Activated CD8-positive, alpha-beta T cell treated with anti-CD3 and anti-CD28 coated beads for 36 hours (primary cell): ENCODE measurements around the gene CYP27C1. TPM values are rescaled to one million over a fixed set of nuclear protein-coding genes. Genes with fewer than 3 reads are reported as not detected.

ENCODE experiments used
- ATAC-seq: fragments of 200-7000 bp; cut with Tn5 transposase; one replicate; pipeline ENCODE4 v1.10.0; 2021; ENCODE audit warnings: mild to moderate bottlenecking, moderate library complexity
- CTCF ChIA-PET: fragments of 350-600 bp; sonication (Branson Sonifier 250); formaldehyde crosslinking; loops from one replicate; lab custom pipeline; 2021; ENCODE audit warnings: antibody characterized with exemption; lab: Charles Lee
- POLR2A ChIA-PET: fragments of 350-600 bp; sonication (Branson Sonifier 250); formaldehyde crosslinking; loops from one replicate; lab custom pipeline; 2021; ENCODE audit warnings: antibody characterized with exemption; lab: Charles Lee
- DNase-seq: peaks from one replicate; pipeline ENCODE4 v3.0.0-alpha.2; 2020
- H3K27ac Mint-ChIP-seq: one replicate; pipeline ENCODE4 v1.8.0; 2021; ENCODE audit warnings: mild to moderate bottlenecking, mixed read lengths
- H3K27me3 Mint-ChIP-seq: one replicate; pipeline ENCODE4 v1.8.0; 2021; ENCODE audit warnings: mixed read lengths
- H3K36me3 Mint-ChIP-seq: one replicate; pipeline ENCODE4 v1.8.0; 2021; ENCODE audit warnings: low read depth, mixed read lengths
- H3K4me1 Mint-ChIP-seq: one replicate; pipeline ENCODE4 v1.8.0; 2021; ENCODE audit warnings: low read depth, mixed read lengths
- H3K4me3 Mint-ChIP-seq: one replicate; pipeline ENCODE4 v1.8.0; 2021; ENCODE audit warnings: mild to moderate bottlenecking, moderate library complexity, mixed read lengths
- H3K9me3 Mint-ChIP-seq: one replicate; pipeline ENCODE4 v1.8.0; 2021; ENCODE audit warnings: mixed read lengths
- CTCF ChIP-seq: fragments of 200-600 bp; IDR thresholded peaks from one replicate; pipeline ENCODE4 v1.8.0; 2022; ENCODE audit warnings: antibody characterized with exemption, mild to moderate bottlenecking
- intact Hi-C: fragments of 100-400 bp; cut with micrococcal nuclease; formaldehyde crosslinking; loops from one replicate; pipeline ENCODE4 v1.10.0; 2022
- total RNA-seq, 2 experiments: library from RNA; stranded (reverse); gene quantifications; one replicate each; pipeline ENCODE4 v1.2.3, GENCODE V29; 2021

Gene CYP27C1
- total RNA-seq, 2 experiments from 2014 or later, result not detected

GRCh38 chr2:127174640-127175039, 45.5 kb downstream of the CYP27C1 start:
- Mint-ChIP-seq H3K27ac (no peak overlapping the region), H3K27me3 (no peaks in the 10 kb centered on the region), H3K4me3 (no peak overlapping the region), H3K9me3 (no peaks in the 10 kb centered on the region), H3K36me3 (no peaks in the 10 kb centered on the region), H3K4me1 (no peaks in the 10 kb centered on the region)
- no peak for DNase-seq
- CTCF ChIA-PET, result interaction anchor here (0.7 to 1.0 kb wide), 3 partner anchors 14 to 120 kb away, joined by 3 read pairs; no protein-coding TSS in a partner anchor
- POLR2A ChIA-PET, result no interaction called here
- intact Hi-C loops, result no loop called here
- no peak for TF ChIP-seq CTCF
- no peak for ATAC-seq

- intact Hi-C loops, result no loop called here
- no peaks in the 10 kb centered on the region for H3K9me3 Mint-ChIP-seq
- ChIA-PET POLR2A (no interaction called here), CTCF (interaction anchor here (0.7 to 1.1 kb wide), 7 partner anchors 13 to 173 kb away, joined by 3 read pairs; no protein-coding TSS in a partner anchor)
- peak; percentile 32 for TF ChIP-seq CTCF
- no peak overlapping the region for H3K4me3 Mint-ChIP-seq
- peak; percentile 22 for DNase-seq
- no peak overlapping the region for H3K27ac Mint-ChIP-seq
- no peaks in the 10 kb centered on the region for H3K4me1 Mint-ChIP-seq
- ATAC-seq, result peak; percentile 51
- no peaks in the 10 kb centered on the region for H3K36me3 Mint-ChIP-seq
- H3K27me3 Mint-ChIP-seq, result no peaks in the 10 kb centered on the region
These were observed 46.0 kb downstream of the CYP27C1 start for GRCh38 chr2:127174136-127174535.

GRCh38 chr2:127173057-127173456, 47.0 kb downstream of the CYP27C1 start:
- ChIA-PET CTCF (interaction anchor here (0.9 to 1.1 kb wide), 3 partner anchors 94 to 172 kb away, joined by 3 read pairs; no protein-coding TSS in a partner anchor), POLR2A (interaction anchor here (1.0 kb wide), 1 partner anchor 10 kb away, joined by 3 read pairs; no protein-coding TSS in a partner anchor)
- Mint-ChIP-seq H3K27me3 (no peaks in the 10 kb centered on the region), H3K36me3 (no peaks in the 10 kb centered on the region), H3K9me3 (no peaks in the 10 kb centered on the region), H3K4me3 (no peak overlapping the region), H3K4me1 (no peaks in the 10 kb centered on the region), H3K27ac (no peak overlapping the region)
- DNase-seq (no peak), ATAC-seq (no peak)
- no peak for TF ChIP-seq CTCF
- intact Hi-C loops, result no loop called here

- intact Hi-C loops, result no loop called here
- ATAC-seq, result no peak
- H3K27ac Mint-ChIP-seq, result no peak overlapping the region
- no peaks in the 10 kb centered on the region for H3K4me1 Mint-ChIP-seq
- no peak for TF ChIP-seq CTCF
- H3K36me3 Mint-ChIP-seq, result no peaks in the 10 kb centered on the region
- H3K9me3 Mint-ChIP-seq, result no peaks in the 10 kb centered on the region
- no peaks in the 10 kb centered on the region for H3K27me3 Mint-ChIP-seq
- H3K4me3 Mint-ChIP-seq, result no peak overlapping the region
- CTCF ChIA-PET, result interaction anchor here (1.0 to 1.3 kb wide), 2 partner anchors 12 to 15 kb away, joined by 3 to 4 read pairs; no protein-coding TSS in a partner anchor
- no peak for DNase-seq
- POLR2A ChIA-PET, result interaction anchor here (0.6 to 1.0 kb wide), 2 partner anchors 11 to 99 kb away, joined by 3 read pairs; no protein-coding TSS in a partner anchor
These were observed 47.8 kb downstream of the CYP27C1 start for GRCh38 chr2:127172306-127172705.

GRCh38 chr2:127170452-127171197, 49.5 kb downstream of the CYP27C1 start:
- intact Hi-C loops, result no loop called here
- ATAC-seq (no peak), DNase-seq (no peak)
- no peak overlapping the region for H3K27ac Mint-ChIP-seq
- POLR2A ChIA-PET, result no interaction called here
- CTCF ChIA-PET, result interaction anchor here (0.8 to 1.1 kb wide), 2 partner anchors 103 kb away, joined by 3 to 4 read pairs; no protein-coding TSS in a partner anchor
- no peak overlapping the region for H3K4me3 Mint-ChIP-seq
- TF ChIP-seq CTCF, result no peak
- no peaks in the 10 kb centered on the region for H3K4me1 Mint-ChIP-seq
- no peaks in the 10 kb centered on the region for H3K36me3 Mint-ChIP-seq
- no peaks in the 10 kb centered on the region for H3K9me3 Mint-ChIP-seq
- H3K27me3 Mint-ChIP-seq, result no peaks in the 10 kb centered on the region
